HG02884 (cell line): ENCODE data around the gene KDM7A.
"Not testable (repeated sequence)": the region's sequence is repeated elsewhere in the genome, so short reads cannot be mapped to it uniquely, and the experiment has no call there.

Experiments used
- ATAC-seq: cut with Tn5 transposase; IDR thresholded peaks from one replicate; pipeline ENCODE4 v1.9.1; 2021; ENCODE audit warnings: mild to moderate bottlenecking, moderate library complexity; ENCODE audit not compliant: unreplicated experiment

The KDM7A gene

DNA sequence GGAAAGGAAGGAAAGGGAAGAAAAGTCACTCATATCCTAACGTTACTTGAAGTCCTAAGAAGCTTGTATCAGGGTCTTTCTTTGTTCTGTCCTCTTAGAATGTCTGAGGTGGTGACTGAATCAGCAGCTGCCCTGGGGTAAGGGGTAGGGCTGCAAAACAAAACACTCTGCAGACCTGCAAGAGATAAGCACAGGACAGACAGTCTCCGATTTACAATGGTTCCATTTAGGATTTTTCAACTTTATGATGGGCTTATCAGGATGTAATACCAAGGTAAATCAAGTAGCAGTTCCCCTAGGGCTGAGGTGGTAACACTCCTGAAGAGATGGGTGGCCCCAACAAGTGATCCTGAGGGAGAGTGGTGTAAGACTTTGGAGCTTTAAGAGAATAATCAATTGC is 16.5 kb downstream of the KDM7A start:
- ATAC-seq, result no peak

DNA sequence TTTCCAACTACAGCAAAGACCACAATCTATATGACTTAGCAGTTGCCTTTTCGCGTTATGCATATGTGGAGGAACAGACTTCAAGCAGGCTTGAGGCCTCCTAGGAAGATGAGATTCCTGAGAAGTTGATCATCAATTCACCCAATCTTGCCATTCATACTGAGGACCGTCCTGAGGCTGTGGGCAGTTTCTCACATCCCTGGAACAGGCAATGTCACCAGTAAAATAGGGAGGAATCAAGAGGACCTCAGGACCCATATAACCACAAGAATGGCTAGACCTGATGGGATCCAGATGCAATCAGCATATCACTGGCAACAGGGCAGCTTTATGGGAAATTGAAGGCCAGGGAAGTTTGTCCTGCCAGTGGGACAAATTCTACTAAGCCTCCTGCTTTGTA is 17.3 kb downstream of the KDM7A start:
- ATAC-seq, result no peak

DNA sequence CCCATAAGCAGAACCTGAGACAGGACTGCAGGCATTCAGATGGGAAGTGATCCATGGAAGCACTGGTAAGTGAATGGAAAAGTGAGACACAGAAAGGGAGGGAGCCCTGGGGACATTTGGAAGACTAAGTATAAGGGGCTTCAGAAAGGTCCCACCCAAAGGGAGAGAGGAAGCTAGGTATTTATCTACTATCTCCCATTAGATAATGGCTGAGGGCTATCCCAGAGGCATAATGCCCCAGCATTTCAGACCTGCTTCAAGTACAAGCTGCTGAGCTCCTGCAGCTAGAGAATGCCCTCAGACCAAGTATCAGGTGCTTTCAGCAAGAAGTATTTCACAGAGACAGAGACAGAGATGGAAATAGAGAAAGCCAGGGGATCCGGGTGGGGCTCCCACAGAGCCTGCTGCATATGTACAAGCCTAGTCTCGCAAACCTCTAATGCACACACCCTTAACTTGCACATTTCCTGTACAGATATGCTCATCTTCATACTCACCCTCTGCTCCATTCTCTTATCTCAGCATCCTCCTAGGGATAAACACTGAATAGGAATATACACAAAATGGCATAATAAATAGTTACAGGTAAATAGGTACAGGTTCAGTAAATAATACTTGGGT is 20.2 kb downstream of the KDM7A start:
- no peak for ATAC-seq

DNA sequence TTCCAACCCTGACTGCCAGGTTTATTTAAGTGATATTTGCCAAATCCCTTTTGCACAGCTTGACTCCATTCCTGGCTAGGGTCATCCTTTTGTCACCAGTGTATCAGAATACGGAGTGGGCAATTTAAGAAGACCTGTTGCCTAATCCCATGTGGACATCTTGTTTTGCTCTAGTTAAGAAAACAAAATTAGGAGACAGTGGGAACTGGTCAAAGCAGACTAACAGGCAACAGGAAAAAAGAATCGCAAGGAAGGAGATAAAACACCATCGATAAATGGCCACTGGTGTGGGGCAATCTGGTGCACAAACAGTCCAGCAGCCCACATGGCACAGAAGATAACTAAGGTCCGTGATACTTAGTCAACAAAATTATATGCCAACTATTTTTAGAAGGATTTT is 21.4 kb downstream of the KDM7A start:
- no peak for ATAC-seq

DNA sequence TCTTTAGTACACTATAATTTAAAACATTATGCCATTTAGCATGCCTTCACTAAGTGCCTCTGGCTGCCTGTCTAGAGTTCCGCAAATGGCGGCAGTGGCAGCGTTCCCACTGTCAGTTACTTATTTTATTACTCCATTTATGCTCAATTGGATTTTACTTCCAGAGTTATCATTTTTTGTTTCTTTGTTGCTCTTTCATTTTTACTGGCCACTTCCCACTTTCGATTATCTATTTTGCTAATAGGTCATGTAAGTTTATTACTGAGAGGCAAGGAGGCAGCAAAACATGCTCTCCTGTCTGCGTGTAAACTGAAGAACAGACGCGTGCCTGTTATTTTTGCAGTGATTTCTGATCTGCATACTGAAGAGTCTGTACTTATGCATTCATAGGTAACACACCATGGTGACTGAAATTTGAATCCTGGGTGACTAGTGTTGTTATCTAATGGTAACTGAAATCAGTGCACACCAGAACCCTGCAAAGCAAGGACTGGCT is 23.1 kb downstream of the KDM7A start:
- ATAC-seq, result no peak

DNA sequence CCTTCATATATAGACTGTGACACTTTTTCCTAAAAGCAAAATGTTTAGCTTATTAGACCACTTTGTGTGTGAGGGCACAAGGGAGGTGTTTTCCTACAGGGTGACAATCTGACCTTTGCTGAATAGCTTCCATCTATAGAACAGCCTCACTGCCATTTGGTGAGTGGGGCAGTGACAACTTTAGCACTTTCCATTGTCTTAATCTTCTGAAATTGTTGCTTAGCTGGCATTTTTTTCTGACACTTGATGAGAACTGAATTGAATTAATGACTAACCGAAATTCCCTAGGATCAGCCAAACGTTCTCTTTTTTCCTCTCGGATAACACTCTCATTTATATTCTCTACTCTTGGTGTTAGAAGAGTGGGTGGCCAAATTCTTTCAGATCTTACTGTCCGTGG is 30.2 kb downstream of the KDM7A start:
- ATAC-seq, result no peak

DNA sequence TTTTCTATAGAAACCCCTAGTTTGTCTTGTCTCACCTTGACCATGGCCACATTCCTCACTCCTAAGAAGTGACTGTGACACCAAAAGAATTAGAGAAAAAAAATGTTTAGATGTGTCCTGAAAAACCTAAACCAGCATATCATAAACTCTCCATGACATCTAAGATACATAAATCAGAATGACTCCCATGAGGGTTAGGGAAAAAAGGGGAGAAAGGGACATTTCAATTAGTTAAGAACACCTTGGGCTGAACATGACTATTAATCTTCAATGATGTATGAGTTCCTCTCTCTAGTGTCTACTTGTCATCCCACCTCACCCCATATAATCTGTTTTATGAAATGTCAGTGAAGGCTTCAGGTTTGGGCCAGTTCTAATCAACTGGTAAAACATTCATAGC is 31.1 kb downstream of the KDM7A start:
- no peak for ATAC-seq

DNA sequence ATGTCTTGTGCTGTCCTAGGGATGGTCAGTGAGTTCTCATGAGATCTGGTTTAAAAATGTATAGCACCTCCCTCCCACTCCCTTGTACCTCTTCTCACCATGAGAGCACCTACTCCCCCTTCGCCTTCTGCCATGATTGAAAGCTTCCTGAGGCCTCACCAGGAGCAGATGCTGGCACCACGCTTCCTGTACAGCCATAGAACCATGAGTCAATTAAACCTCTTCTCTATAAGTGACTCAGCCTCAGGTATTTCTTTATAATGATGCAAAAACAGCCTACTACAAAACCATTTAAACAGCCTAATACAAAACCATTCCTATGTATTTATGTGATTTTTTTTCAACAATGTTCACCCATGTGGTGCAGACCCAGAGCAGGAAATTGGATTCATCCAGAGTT is 32.0 kb downstream of the KDM7A start:
- no peak for ATAC-seq

DNA sequence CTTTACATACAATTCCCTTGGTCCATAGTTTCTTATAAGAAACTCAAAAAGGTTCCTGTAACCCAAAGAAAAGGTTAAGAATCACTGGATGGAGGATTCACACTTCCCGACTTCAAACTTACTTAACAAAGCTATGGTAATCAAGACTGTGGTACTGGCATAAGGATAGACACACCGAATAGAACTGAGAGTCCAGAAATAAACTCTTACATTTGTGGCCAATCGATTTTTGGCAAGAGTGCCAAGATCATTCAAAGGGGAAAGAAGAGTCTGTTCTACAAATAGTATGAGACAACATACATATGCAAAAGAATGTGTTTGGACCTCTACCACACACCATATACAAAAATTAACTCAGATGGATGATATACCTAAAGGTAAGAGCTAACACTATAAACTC is 32.8 kb downstream of the KDM7A start:
- ATAC-seq, result no peak

DNA sequence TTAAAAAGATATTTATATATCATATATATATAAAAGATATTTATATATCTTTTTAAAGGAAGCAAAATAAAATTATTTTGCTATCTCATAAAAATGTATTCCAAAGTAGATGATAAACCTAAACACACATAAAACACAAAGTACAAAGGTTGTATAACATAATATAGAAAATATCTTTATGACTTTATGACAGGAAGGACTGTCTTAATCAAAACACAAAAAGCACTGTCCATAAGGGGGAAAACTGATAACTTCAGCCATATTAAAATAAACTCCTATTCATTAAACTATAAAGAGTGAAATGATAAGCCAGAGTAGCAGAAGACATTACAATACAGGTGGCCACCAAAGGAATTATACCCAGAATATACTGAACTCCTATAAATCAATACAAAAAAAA is 34.8 kb downstream of the KDM7A start:
- no peak for ATAC-seq

DNA sequence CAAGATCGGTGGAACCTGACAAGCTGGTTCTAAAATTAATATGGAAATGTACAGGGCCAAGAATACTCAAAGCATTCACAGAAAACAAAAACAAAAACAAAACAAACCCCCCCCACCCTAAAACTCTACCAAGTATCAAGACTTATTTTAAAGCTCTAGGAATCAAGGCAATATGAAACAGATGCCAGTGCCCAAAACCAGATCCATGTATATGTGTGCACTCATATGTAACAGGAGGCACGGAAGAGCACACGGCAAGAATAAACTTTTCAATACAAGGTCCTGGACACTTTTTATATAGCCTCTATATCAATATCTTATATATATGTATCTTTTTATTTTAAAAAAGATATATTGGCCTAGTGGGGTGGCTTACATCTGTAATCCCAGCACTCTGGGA is 35.5 kb downstream of the KDM7A start:
- ATAC-seq, result no peak

DNA sequence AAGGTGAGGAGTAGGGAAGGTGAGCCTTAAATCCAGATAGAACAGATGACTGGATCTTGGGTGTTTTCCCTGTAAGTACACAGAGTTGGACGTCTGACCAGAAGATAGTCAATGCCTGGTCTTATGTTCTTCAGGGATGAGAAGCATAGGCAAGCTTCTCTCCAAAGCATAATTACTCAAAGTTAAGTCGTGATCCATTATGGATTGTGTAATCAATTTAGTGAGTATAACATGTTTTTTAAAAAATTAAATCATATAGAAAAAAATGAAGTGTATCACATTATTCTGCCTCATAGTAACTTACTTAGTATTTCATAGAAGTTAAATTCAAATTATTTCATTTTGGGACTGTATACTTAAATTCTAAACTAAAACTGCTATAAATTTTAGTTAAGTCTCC is 39.7 kb downstream of the KDM7A start:
- no peak for ATAC-seq

DNA sequence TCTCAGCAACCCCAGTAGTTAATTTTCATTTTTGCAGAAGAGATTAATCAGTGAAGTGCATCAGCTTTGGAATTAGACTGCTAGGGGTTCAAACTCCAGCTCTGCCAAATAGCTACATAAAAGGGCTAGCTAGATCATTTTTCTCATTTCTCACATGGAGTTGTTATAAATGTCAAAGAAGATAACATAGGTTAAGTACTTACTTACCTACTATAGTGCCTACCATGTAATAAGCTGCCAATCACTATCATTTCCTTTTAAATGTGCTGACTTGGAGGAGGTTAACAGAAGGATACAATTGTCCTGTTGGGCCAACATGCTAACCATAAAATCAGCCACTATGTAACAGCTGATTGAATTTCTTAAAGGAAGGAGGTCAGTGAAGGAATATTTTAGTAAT is 40.7 kb downstream of the KDM7A start:
- no peak for ATAC-seq

DNA sequence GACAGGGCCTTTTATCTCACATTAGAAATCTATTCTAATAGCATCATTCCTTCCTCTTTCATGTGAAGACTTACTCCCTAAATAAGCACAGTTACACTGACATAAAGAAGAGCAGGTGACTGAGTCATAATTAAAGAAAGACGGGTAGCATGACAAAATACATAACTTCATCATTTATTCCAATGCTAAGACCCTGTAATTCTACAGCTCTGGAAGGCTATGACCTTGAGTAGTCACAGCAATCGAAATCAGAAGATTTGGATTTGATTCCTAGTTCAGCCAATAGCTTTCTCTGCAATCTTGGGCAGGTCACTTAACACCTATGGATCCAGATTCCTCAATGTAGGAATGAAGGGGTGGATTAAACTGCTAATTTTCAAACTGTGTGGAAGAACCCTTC is 42.7 kb downstream of the KDM7A start:
- no peak for ATAC-seq

DNA sequence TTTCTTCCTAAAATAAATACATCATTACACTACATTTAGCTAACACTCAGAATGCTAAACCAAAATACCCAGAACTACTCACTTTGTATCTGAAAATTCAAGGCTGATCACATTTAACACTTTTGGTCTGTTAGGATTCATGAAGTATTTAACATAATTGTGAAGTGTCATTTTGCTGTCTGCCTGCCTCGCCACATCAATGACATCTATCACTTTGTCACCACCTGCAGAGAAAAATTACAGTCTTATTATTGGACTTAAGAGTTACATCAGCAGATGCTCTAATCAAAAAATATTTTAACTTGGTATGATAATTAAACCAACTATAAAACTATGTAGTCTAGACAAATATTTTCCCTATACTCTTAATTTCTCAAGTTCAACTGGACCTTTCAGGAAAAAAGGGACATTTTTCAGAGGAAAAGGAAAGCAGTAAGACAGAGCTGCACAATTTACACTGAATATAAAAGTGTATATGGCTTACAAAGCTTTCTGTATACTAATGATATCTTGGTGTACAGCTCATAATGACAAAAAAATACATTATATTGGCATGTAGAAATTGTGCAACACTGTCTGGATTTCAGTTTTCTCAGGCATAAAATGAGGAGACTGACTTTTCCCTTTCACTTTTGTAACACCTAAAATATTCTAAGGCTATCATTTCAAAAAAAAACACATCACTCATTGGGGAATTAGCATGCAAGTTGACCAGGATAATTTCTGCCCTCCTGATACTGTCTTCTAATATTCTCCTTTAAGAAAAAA is 49.2 kb downstream of the KDM7A start:
- ATAC-seq, result no peak

DNA sequence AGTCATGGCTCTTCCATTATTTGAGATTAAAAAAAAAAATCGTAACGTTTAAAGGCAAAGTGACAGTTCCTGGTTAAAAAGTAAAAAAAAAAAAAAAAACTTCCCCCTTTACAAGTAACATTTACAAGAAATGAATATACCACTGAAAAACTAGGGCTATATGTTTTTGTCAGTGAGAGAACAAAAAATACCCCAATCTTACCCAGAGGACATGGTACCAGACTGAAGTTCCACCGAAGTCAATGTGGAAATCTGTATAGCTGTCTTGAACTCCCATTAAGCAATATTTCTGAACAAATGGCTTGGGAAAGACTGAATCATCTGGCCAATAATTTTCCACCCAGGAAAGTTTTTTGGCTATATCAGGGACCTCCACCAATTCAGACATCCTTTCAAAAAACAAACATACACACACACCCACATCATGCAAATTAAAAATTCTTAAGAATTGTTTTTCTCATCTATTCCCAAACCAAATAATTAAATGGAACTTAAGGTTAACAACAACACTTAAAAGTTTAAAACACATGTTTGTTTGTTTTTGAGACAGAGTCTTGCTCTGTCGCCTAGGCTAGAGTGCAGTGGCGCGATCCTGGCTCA is 50.2 kb downstream of the KDM7A start:
- no peak for ATAC-seq

DNA sequence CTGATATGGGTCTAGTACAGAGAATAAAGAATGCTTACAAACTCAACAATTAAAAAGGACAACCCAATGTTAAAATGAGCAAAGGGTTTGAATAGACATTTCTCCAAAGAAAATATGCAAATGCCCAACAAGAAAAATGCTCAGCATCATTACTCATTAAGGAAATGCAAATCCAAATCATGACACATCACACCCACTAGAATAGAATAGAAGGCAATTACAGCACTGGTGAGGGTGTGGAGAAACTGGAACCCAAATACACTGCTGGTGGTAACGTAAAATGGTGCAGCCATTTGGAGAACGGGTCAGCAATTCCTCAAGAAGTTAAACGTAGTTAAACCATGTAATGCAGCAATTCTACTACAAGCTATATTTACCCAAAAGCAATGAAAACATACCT is 53.8 kb downstream of the KDM7A start:
- no peak for ATAC-seq

DNA sequence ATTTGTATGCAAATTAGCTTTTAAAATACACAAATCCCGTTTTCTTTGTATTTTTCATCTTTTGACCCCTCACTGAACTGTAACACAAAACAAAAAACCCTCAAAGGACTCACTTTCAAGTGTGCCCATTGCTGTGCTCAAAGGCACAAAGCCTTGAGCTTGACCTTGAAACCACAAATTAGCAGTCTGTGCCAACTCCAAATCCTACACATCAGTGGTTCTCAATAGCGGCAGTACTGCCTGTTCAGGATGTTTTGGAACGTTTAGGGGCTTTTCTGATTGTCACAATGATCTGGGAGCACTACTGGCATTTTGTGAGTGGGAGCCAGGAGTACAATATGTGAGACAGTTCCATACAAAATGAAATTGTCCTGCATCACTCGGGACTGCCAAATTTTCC is 55.5 kb downstream of the KDM7A start:
- no peak for ATAC-seq

DNA sequence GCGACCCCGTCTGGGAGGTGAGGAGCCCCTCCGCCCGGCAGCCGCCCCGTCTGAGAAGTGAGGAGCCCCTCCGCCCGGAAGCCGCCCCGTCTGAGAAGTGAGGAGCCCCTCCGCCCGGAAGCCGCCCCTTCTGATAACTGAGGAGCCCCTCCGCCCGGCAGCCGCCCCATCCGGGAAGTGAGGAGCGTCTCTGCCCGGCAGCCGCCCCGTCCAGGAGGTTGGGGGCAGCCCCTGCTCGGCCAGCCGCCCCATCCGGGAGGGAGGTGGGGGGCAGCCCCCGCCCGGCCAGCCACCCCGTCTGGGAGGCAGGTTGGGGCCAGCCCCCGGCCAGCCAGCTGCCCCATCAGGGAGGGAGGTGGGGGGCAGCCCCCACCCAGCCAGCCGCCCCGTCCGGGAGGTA is 62.0 kb downstream of the KDM7A start:
- not testable (repeated sequence) for ATAC-seq

DNA sequence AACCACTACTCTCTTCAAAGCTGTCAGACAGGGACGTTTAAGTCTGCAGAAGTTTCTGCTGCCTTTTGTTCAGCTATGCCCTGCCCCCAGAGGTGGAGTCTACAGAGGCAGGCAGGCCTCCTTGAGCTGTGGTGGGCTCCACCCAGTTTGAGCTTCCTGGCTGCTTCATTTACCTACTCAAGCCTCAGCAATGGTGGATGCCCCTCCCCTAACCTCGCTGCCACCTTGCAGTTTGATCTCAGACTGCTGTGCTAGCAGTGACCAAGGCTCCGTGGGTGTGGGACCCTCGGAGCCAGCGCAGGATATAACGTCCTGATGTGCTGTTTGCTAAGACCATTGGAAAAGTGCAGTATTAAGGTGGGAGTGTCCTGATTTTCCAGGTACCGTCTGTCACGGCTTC is 68.0 kb downstream of the KDM7A start:
- ATAC-seq, result not testable (repeated sequence)

DNA sequence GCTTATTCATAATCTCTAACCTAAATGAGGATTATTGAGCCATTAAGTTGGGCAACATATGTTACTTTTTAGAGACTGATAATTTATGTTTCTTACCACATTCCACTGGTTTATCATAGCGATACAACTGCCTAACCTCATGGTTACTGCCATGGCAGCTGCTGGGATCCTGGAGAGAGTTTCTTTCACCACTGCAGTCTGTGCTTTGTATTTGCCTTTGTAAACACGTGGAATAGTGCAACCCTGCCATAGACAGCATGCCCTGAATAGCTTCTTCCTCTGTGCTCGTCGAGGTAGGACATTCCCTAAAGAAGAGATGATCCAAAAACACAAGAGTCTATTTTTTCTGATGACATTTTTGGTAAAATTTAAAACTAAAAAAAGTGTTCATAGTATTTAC is 80.3 kb downstream of the KDM7A start:
- no peak for ATAC-seq

DNA sequence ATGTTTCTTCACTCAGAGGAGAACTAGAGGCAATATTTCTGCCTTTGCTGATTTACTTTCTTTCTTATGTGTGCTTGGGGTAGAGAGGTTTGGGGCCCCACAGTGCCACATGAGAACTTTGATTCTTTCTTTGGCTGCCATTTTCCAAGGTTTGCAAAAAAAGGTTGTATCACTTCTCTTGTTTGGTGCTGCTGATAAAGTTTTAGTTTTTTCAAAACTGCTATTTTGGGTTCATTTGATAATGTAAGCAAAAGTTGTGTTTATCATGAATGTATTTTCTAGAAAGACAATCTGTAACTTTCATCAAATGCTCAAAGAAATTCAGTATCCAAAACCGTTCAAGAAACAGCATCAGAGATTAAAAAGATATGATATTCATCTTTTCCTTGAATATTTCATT is 83.4 kb downstream of the KDM7A start:
- no peak for ATAC-seq
